Stomach smooth muscle (tissue), 2 donors: ENCODE measurements around the gene KRT84.
"Not testable (repeated sequence)": the region's sequence is repeated elsewhere in the genome, so short reads cannot be mapped to it uniquely, and the experiment has no call there.

ENCODE experiments used
- H3K27ac ChIP-seq: one replicate; pipeline ENCODE4 v1.7.0; 2013; ENCODE audit warnings: mild to moderate bottlenecking, low read length, inconsistent platforms
- H3K27me3 ChIP-seq, 2 donors: one replicate each; pipeline ENCODE4 v1.7.0; 2013; ENCODE audit warnings: low read length in 2 of 2; ENCODE audit not compliant: insufficient read depth in 2 of 2, control insufficient read depth in 1 of 2
- H3K36me3 ChIP-seq, 2 donors: one replicate each; pipeline ENCODE4 v1.7.0; 2013; ENCODE audit warnings: low read length in 2 of 2; ENCODE audit not compliant: control insufficient read depth in 2 of 2, insufficient read depth in 2 of 2
- H3K4me1 ChIP-seq: one replicate; pipeline ENCODE4 v1.7.0; 2013; ENCODE audit warnings: low read length; ENCODE audit not compliant: control insufficient read depth, insufficient read depth
- H3K4me3 ChIP-seq, 2 donors: one replicate each; pipeline ENCODE4 v1.7.0; 2013; ENCODE audit warnings: low read length in 2 of 2
- H3K9ac ChIP-seq, 2 donors: one replicate each; pipeline ENCODE4 v1.7.0; 2013; ENCODE audit warnings: low read length in 2 of 2, mild to moderate bottlenecking in 1 of 2
- H3K9me3 ChIP-seq, 2 donors: one replicate each; pipeline ENCODE4 v1.7.0; 2013; ENCODE audit warnings: low read length in 2 of 2; ENCODE audit not compliant: control insufficient read depth in 2 of 2
- donor health status: healthy.
- donor health status: Pancreatic carcinoma.

Gene KRT84

DNA sequence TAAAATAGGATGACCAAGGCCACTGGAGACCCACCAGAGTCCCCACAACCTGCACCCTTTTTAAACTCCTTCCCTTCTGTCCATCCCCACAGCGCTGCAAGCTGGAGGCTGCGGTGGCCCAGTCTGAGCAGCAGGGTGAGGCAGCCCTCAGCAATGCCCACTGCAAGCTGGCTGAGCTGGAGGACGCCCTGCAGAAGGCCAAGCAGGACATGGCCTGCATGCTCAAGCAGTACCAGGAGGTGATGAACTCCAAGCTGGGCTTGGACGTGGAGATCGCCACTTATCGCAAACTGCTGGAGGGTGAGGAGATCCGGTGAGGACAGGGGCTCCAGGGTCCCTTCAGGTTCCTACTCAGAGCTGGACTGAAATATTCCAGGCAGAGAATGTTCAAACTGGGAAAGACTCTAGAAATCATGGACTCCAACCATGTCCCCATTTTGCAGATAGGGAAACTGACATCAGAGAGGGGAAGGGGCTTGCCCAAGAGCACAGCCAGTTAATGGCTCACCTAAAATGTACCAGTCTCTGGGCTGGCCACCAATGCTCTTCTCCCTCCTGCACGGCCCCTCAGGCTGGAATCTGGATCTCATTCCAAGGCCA, 35.3 kb downstream of the KRT84 start:
- H3K36me3 ChIP-seq: no peaks in the 10 kb centered on the region
- H3K9ac ChIP-seq: no peak overlapping the region
- no peak overlapping the region for H3K27ac ChIP-seq
- no peaks in the 10 kb centered on the region for H3K4me1 ChIP-seq
- peaks cover 0 to 2% of the 10 kb centered on the region in 2 donors for H3K27me3 ChIP-seq
- no peaks in the 10 kb centered on the region for H3K9me3 ChIP-seq
- no peak overlapping the region for H3K4me3 ChIP-seq

DNA sequence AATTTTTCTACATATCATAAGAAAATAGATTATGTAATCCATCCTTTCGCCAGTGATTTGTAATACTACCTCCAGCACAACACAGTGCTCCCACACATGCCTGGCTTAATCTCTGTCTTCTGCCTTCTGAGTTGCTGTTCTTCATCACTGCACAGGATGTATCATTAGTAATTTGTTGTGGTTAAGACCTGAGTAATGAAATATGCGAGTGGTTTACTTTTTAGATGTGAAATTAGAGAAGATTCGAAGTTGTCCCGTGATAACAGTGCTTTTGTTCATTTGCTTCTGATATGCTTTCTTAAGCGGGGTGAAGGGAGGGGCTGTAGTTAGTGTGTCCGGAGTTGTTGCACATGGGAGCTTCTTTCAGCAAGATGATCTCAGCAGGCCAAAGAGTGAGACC, 36.3 kb downstream of the KRT84 start:
- Histone ChIP-seq H3K27ac (no peak overlapping the region), H3K4me1 (no peaks in the 10 kb centered on the region), H3K9ac (no peak overlapping the region), H3K36me3 (no peaks in the 10 kb centered on the region), H3K27me3 (peaks cover 0 to 2% of the 10 kb centered on the region in 2 donors), H3K9me3 (no peaks in the 10 kb centered on the region), H3K4me3 (no peak overlapping the region)

DNA sequence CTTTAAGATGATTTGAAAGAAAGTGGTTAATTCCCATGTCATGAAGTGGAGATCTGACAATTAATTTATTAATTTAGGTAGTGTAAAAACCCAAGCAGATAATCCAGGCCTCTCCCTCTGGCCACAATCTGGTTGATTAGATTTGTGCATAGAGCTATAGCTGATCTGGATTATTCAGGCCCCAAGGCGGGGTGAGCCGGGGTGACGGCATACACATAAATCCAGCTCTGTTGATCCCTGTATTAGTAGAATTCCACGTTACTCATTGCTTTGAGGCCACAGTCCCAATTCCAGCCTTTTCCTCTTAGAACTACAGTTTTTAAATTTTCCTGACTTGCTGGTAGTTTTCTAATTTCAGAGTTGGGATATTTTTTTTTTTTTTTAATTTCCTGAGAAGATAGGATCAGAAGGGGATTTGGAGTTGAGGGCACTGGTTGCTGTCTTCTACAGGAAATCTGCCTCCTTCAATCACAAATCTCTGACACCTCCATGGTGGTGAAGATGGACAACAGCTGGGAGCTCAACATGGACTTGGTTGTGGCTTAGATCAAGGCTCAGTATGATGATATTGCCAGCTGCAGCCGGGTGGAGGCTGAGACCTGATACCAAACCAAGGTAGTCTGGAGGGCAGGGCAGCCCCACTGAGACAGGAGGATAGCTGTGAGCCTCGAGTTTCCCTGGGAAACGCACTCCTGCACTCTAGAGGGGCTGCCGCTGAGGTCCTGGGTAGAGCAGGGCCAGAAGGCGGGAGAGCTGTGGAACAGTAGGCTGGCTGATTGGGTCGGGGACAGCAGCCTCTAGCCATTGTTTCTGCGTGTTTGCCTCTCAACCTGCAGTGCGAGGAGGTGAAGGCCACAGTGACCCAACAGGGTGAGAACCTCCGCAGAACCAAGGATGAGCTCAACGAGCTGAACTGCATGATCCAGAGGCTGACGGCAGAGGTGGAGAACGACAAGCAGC, 37.6 kb downstream of the KRT84 start:
- H3K36me3 ChIP-seq: no peaks in the 10 kb centered on the region

DNA sequence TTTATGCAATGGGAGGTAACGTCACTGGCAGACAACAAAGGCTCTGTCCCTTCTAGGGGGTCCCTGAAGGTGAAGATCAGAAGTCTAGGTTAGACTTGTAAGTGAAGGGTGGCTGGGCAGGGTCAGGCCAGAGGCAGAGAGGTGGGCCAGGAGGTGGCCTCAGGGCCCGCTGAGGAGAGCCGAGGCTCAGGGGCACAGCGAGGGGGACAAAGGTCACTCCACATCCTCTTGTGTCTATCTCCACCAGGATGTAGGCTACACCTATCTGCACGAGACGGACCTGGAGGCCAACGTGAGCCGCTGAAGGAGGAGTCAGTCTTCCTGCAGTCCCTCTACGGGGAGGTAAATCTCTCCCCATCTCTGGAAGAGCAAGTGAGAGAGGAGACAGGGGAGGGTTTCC, 38.4 kb downstream of the KRT84 start:
- H3K4me1 ChIP-seq: no peaks in the 10 kb centered on the region
- no peak overlapping the region for H3K9ac ChIP-seq
- H3K27ac ChIP-seq: no peak overlapping the region
- H3K27me3 ChIP-seq: peaks cover 0 to 7% of the 10 kb centered on the region in 2 donors
- no peaks in the 10 kb centered on the region for H3K36me3 ChIP-seq
- H3K4me3 ChIP-seq: no peak overlapping the region
- H3K9me3 ChIP-seq: peaks cover 8 to 11% of the 10 kb centered on the region in 2 donors

More for the DNA sequence above, 37.6 kb downstream of the KRT84 start:
- H3K27ac ChIP-seq: no peak overlapping the region
- H3K9ac ChIP-seq: no peak overlapping the region
- H3K9me3 ChIP-seq: peaks cover 8% of the 10 kb centered on the region in 2 donors
- H3K4me3 ChIP-seq: no peak overlapping the region
- peaks cover 0 to 5% of the 10 kb centered on the region in 2 donors for H3K27me3 ChIP-seq
- no peaks in the 10 kb centered on the region for H3K4me1 ChIP-seq

DNA sequence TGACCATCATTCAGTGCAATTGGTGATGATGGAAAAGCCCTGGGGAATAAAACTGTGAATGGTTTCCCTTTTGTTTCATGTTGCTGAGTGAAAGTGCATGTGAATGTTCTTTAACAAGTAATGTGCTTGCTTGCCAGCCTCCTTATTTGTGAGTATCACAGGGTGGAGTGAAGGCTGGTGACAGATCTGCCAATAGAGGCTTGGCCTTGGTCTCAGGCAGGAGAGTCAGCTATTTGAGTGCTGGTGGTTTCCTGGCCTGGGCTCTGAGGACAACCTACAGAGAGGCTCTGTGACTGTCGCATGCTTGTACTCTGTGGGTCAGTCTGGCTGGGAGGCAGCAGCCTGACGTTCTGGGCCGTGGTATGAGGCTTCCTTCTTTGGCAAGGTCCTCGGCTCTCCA, 38.9 kb downstream of the KRT84 start:
- Histone ChIP-seq H3K4me3 (no peak overlapping the region), H3K9ac (no peak overlapping the region), H3K36me3 (no peaks in the 10 kb centered on the region), H3K9me3 (peaks cover 8 to 11% of the 10 kb centered on the region in 2 donors), H3K27ac (no peak overlapping the region), H3K27me3 (peaks cover 0 to 7% of the 10 kb centered on the region in 2 donors), H3K4me1 (no peaks in the 10 kb centered on the region)

DNA sequence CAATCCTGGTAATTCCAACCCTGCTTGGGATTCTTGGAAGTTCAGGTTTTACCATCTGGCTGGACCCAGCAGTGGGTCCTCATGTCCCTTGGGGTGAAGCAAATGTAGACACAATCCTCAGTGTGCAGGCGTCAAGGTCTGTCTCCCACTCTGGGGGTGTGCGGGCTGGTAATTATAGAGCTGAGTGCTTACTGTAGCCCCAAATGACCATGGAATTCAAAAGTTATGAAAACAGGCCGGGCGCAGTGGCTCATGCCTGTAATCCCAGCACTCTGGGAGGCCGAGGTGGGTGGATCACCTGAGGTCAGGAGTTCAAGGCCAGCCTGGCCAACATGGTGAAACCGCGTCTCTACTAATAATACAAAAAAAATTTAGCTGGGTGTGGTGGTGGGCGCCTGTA, 40.4 kb downstream of the KRT84 start:
- not testable (repeated sequence) for H3K27ac ChIP-seq, H3K9ac ChIP-seq, H3K36me3 ChIP-seq, H3K27me3 ChIP-seq, H3K4me1 ChIP-seq, H3K4me3 ChIP-seq
- peaks cover 8 to 11% of the 10 kb centered on the region in 2 donors for H3K9me3 ChIP-seq

DNA sequence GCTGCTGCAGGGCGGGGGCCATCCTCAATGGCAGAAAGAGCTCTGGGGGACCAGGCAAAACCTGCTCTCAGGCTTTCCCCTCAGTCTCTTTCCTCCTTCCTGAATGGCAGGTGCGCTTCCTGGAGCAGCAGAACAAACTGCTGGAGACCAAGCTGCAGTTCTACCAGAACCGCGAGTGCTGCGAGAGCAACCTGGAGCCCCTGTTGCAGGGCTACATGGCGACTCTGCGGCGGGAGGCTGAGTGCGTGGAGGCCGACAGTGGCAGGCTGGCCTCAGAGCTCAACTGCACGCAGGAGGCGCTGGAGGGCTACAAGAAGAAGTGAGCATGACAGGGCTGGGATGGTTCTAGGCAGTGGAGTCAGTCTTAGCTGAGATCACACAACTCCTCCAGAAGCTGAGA, 41.3 kb downstream of the KRT84 start:
- H3K4me1 ChIP-seq: no peaks in the 10 kb centered on the region
- no peak overlapping the region for H3K27ac ChIP-seq
- no peak overlapping the region for H3K4me3 ChIP-seq
- H3K27me3 ChIP-seq: peaks cover 0 to 5% of the 10 kb centered on the region in 2 donors
- H3K9me3 ChIP-seq: peaks cover 8 to 11% of the 10 kb centered on the region in 2 donors
- H3K36me3 ChIP-seq: no peaks in the 10 kb centered on the region
- no peak overlapping the region for H3K9ac ChIP-seq

DNA sequence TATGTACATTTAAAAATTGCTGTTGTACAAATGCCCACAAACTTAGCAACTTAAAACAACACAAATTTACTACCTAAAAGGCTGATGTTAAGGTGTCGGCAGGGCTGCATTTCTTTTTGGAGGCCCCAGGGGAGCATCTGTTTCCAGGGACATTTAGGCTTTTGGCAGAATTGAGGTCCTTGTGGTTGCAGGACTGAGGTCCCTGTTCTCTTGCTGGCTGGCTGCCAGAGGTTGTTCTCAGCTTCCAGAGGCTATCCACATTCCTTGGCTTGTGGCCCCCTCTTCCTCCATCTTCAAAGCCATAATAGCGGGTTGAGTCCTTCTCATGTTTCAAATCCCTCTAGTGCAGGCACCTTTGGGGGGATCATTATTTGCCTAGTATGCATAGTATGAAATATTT, 41.9 kb downstream of the KRT84 start:
- peaks cover 8 to 11% of the 10 kb centered on the region in 2 donors for H3K9me3 ChIP-seq
- H3K27ac ChIP-seq: no peak overlapping the region
- no peak overlapping the region for H3K9ac ChIP-seq
- H3K4me3 ChIP-seq: no peak overlapping the region
- H3K36me3 ChIP-seq: no peaks in the 10 kb centered on the region
- no peaks in the 10 kb centered on the region for H3K4me1 ChIP-seq
- peaks cover 0 to 5% of the 10 kb centered on the region in 2 donors for H3K27me3 ChIP-seq

DNA sequence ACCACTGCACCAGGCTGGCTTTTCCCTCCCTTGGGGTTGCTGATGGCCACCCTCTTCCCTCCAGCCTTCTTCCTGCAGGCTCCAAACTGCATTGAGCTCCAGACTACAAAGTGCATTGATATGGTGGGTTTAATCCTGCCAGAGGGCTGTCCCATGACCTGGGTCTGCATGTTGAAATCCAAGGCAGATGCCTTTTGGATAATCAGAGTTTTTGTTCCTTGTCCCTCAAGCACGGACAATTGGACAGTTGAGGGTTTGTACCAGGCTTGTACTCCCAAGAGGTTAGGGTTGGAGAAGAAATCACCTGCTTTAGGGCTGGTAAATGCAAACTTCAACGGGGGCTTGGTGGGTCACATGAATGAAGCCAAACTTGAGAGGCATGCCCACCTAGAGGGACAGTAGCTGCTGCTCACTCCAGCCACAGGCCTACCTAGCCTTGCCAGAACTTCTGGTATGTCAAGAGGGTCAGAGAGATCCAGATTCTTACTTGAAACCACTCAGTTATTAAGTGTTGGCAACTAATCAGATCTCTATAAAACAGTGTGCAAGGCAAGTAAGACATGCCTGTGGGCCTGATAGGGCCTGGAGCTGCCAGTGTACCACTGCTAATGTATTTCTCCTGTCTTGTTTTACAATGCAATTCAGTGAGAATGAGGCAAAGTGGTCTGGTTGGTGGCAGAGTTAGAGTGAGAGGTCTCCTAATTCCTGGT, 42.5 kb downstream of the KRT84 start:
- Histone ChIP-seq H3K36me3 (no peaks in the 10 kb centered on the region), H3K9me3 (peaks cover 8 to 11% of the 10 kb centered on the region in 2 donors), H3K4me1 (no peaks in the 10 kb centered on the region), H3K27ac (no peak overlapping the region), H3K27me3 (peaks cover 0 to 5% of the 10 kb centered on the region in 2 donors), H3K9ac (no peak overlapping the region), H3K4me3 (no peak overlapping the region)

DNA sequence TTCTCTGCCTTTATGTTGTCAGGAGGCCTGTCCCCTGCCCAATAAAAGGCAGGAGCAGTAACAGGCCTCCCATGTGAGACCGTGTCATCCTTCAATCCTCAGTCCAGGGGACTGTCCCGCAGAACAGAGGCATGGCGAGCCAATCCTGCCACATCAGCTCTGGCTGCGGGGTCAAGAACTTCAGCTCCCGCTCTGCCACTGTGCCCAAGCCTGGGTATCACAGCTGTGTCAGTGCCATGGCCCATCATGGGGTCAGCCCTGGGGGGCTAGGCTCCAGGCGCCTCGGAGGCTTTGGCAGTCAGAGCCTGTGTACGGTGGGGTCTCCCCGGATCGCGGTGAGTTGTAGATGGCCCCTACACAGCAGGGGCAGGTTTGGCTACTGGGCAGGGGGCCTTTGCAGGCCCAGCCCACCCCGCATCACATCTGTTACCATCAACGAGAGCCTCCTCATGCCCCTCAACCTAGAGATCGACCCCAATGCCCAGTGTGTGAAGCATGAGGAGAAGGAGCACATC, 44.3 kb downstream of the KRT84 start:
- no peak overlapping the region for H3K9ac ChIP-seq
- H3K27ac ChIP-seq: no peak overlapping the region
- no peak overlapping the region for H3K4me3 ChIP-seq
- peaks cover 0 to 5% of the 10 kb centered on the region in 2 donors for H3K27me3 ChIP-seq
- no peaks in the 10 kb centered on the region for H3K4me1 ChIP-seq
- H3K36me3 ChIP-seq: no peaks in the 10 kb centered on the region
- peaks cover 8 to 15% of the 10 kb centered on the region in 2 donors for H3K9me3 ChIP-seq
